Activated CD4-positive, alpha-beta T cell treated with anti-CD3 and anti-CD28 coated beads, Interleukin-10, Interleukin-2, amounts not matched to agents 100 ng/mL and 50 ng/mL, durations not matched to agents 16 hours and 8 hours (primary cell): ENCODE results near the gene CYP39A1.
A peak's percentile ranks its signal among the peaks of the same experiment; 100 is the strongest.
"Not testable (repeated sequence)": the region's sequence is repeated elsewhere in the genome, so short reads cannot be mapped to it uniquely, and the experiment has no call there.

ENCODE experiments used
- DNase-seq: peaks from one replicate; pipeline ENCODE4 v3.0.0-alpha.2; 2020

CYP39A1 gene

DNA sequence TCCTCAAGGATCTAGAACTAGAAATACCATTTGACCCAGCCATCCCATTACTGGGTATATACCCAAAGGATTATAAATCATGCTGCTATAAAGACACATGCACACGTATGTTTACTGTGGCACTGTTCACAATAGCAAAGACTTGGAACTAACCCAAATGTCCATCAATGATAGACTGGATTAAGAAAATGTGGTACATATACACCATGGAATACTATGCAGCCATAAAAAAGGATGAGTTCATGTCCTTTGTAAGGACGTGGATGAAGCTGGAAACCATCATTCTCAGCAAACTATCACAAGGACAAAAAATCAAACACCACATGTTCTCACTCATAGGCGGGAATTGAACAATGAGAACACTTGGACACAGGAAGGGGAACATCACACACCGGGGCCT, 4.5 kb downstream of the CYP39A1 start:
- not testable (repeated sequence) for DNase-seq

DNA sequence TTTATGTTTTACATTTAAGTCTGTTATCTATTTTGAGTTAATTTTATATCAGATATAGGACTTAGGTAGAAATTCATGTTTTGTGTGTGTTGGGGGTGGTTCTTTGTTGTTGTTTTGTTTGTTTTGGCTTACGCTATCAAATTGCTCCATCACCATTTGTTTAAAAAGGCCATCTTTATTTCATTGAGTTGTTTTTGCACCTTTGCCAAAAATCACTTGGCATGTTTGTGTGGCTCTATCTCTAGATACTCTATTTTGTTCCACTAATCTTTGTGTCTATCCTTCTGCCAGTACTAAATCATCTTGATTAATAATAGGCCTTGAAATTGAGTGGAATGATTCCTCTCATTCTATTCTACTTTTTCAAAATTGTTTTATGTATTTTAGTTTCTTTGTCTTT, 7.4 kb downstream of the CYP39A1 start:
- DNase-seq = no peak

DNA sequence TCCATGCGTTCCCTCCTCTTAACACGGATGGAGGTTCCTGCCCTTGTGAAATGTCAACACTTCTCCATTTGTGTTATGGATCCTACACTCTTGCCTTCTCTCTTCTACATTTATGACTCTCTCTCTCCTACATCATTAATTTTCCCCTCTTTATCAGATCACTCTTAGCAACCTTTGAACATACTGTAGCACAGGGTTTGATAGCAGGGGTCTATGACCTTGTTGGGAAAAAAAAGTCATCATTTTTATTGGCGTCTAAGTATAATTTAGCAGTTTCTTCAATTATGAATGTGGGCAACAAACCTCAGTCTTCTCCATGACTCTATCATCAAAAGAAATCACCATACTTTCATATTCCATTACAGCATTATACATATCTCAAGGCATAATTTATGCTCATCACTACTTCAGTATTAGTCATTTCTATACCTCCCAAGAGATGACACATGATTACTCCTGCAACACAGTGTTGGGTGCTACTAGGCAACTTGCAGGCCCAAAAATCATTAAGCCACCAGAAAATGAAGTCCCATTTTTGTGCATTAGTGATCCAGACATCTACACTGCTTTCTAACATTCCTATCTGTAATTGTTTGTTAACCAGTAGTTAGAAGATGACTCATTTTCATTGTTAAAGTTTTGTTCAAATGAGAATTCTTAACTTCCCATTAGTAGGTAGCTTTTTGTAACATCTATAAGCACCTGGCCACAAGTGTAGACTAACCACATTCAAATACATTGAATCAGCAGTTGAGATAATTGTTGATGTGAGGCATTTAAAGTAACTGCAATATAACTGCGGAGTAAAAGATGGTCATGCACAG, 9.5 kb downstream of the CYP39A1 start:
- peak; percentile 46 for DNase-seq

DNA sequence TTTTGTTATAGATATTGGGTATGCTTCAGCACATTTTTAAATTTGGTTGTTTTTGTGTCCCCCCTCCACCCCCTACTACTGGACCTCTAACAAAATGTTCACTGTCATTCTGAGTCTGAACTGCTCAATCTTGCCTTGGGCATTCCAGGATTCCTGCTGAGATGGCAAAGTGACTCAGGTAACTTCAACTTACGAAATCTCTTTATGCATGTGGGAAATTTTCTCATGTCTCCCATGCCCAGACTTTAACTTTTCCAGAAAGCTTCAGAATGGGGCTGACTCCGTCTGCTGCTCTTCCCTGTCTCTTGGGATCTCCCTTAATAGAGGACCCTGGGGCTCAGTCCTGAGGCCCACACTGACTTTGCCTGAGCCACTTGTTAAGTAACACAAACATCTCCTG, 14.0 kb downstream of the CYP39A1 start:
- DNase-seq = no peak

DNA sequence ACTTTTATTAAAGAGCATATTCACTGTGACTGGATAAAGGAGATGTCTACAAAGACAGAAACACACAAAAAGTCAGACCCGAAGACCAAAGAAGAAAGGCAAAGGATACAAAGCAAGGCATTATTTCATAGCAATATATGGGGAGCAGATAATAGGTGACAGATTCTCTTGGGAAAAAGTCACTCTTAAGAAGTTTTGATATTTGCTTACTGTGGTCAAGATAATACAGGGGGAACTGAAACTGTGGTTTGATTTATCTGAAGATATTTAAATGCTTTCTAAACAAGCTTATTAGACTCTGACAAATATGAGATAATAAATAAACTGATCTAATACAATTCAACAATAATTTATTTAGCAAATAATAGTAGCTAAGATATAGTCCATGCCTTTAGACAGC, 14.7 kb downstream of the CYP39A1 start:
- no peak for DNase-seq

DNA sequence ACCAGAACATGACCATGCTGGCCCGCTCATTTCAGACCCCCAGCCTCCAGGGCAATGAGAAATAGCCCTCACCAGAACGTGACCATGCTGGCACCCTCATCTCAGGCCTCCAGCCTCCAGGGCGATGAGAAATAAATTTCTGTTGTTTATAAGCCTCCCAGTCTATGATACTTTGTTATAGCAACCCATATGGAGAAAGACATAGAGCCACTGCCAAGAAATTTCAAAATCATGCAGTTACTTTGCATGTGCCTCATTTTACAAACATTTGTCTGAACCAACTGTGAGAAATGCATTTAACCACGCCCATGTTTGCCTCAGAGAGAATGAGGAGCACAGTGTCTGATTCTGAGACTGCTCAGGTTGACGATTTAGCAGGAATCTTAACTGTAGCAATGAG, 15.5 kb downstream of the CYP39A1 start:
- DNase-seq = no peak

DNA sequence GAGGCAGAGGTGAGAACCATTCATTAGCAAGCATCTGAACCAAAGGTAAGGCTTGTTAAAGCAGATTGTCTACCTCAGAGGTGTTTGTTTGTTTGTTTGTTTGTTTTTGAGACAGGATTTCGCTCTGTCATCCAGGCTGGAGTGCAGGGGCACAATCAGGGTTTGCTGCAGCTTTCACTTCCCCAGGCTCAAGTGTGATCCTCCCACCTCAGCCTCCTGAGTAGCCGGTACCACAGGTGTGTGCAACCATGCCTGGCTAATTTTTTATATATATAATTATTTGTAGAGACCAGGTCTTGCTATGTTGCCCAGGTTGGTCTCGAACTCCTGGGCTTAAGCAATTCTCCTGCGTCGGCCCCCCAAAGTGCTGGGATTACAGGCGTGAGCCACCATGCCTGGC, 17.2 kb downstream of the CYP39A1 start:
- DNase-seq = no peak

DNA sequence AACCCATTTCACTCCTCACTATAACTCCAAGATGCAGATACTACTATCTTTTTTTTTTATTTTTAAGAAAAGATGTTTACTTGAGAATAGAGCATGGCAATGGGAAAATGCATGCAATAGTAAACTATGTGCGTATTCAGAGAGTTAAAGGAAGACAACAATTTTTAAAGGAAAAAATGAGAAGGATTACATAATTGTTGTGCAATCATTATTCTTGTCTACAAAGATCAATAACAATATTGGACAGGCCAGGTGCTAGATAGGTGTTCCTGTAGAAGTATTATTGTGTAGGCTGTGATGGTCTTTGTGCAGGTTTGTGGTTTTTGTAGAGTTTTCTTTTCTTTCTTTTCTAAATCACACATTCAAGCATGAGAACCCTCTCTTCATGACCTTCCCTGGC, 20.6 kb downstream of the CYP39A1 start:
- no peak for DNase-seq

DNA sequence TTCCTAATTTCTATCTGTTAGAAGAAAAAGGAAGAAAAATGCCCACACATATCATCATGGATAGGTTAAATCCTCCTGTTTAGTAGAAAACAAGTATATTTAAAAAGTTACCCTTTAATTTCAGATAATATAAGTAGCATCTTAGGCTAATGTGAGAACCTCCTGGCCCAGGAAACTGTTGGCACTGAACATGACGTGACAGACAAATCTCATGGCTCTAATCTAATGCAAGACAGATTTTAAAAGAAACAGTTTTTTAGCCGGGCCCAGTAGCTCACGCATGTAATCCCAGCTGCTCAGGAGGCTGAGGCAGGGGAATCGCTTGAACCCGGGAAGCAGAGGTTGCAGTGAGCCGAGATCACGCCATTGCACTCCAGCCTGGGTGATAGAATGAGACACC, 22.9 kb downstream of the CYP39A1 start:
- no peak for DNase-seq

DNA sequence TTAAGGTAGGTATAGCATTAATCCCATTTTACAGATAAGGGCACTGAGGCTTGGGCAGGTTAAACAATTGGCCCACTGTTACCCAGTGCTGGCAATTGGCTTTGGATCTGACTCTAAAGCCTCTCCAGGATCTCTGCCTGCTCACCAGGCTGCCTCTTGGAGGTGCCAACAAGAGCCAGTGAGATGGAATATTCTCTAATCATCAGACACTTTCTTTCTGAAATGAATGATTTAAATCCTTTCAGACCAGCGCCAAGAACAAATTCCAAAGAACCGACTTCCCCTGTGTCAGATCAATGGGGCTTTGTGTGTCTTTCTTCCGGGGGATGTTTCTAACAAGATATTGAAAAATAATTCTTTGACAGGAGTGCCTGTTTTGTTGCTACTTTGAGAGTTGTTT, 23.6 kb downstream of the CYP39A1 start:
- no peak for DNase-seq

DNA sequence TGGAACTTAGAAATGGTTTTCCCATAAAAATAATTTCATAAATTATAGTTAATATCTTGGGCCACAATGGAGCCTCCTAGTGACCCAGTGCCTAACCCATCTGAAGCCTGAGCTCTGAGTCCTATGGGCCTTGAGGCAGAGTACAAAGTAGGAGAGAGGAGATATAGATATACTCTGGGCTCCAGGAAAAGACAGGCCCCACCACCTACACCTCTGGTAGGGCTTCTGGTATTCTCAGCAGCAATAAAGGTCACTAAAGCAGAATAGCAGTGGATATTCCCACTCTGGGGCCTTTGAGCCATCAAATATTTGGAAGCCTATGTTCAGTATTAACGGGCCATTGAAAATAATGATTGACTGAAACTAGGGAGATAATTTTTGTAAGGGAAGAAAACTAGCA, 24.1 kb downstream of the CYP39A1 start:
- DNase-seq = no peak

DNA sequence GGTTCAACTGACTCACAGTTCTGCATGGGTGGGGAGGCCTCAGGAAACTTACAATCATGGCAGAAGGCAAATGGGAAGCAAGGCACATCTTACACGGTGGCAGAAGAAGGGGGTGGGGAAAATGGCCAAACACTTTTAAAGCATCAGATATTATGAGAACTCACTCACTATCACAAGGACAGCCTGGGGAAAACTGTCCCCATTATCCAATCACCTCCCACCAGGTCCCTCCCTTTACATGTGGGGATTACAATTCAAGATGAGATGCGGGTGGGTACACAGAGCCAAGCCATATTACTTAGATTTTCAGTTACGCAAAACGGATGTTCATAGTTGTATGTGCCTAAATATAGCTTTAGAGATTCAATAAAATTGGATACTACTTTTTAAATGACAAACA, 25.6 kb downstream of the CYP39A1 start:
- DNase-seq = no peak

DNA sequence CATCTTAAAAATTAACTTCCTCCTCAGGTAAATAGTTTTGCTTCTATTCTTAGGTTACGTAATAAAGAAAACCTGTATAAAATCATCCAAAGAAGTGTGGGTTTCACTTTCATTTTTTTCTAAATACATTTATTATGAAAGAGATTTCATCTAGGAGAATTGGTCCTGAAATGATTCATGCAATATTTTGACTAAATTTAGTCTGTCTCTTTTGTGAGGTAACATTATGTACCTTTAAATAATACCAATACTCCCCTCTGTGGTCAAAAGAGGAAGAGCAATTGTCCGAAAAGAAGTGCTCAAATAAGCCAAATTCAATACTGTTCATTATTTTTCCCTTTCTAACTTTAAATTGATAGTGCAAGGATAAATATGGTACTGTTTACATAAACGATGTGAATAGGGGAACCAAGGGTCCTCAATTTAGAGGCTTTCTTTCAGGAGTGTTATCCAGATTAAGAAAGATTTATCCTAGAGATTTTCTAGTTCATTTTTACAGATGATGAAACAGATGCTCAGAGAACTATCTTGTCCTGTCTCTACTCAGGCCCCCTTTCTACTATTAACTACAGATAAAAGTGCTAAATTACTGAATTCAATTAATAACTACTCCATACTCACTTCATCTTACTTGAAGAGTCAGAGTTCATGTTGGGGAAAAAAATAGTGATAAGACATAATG, 26.2 kb downstream of the CYP39A1 start:
- DNase-seq = peak; percentile 67

DNA sequence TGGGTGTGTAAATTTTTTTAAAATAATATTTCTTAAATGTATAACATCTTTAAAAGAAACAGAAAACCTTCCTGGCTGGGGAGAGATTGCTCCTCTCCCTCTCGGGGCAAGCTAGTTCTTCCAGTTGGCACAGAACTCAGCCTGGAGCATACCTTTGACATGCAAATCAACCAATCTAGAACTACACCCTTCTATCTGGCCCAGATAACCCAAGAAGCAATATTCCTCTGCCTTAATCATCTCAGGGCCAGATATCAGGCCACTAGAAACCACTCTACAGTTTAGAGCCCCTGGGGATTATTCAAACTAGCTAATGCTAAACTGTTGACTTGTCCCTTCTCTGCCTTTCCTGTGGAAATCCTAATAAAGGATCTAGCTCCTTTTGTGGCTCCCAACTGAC, 33.9 kb downstream of the CYP39A1 start:
- DNase-seq = no peak

DNA sequence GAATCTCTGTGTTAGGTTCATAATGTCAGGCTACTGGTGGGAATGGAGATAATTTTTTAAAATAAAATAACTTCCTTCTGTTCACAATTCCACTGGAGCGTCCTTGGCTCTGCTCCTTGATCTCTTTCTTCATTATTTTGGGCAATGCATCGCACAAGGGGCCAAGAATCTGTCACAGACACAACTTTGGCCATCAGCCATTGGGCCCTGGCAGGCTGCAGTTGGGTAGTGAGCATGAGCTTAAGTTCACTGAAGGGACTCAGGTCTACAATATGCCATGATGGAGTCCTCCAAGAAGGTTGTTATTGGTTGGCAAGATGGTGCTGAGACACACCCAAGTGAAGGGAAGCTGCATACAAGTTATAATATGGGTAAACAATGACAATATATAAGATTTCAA, 40.0 kb downstream of the CYP39A1 start:
- no peak for DNase-seq

DNA sequence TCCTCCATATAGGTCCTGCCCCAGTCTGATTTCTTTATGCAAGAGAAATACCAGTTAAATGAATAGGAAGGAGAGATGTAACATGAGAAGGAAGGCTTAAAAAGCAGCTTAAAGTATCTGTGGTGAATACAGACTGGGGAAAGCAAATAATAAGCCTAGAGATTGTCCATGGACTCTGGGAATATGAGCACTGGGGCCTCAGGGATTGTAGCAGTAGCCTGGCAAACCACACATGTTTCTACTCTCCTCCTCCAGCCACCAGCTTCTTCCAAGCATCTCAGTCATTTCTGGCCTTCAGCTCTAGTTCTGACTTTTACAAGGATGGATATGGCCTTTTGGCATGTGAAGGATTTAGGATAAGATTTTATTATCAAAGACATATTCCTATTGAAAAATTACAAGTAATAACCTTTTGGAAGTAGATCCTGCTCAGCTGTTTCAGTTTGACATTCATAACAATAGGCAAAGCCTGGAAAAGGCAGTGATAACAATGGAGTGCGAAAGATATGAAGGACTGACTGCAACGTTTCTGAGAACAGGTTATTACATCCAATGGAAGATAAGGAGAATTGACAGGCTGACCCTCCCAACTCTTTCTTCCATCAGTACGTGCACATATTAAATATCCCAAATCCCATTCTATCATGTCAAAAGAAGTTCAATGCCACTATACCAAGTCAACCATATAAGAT, 41.6 kb downstream of the CYP39A1 start:
- no peak for DNase-seq

DNA sequence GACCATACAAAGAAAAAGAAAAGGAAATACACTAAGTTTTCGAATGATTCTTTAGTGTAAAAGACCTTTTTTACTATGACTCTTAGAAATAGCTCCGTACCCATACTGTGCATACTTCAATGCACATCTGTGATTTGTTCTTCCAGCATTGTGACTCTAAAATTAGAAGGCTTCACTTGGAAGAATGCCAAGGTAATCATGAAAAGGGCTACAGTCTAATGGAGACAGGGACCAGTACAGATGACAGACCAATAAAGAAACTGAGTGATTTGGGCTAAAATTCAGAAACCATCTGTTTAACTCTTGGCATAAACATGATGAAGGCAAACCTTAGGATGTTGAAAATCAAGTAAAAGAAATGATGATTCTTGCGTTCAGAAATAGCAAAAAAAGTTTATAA, 46.3 kb downstream of the CYP39A1 start:
- DNase-seq = no peak

DNA sequence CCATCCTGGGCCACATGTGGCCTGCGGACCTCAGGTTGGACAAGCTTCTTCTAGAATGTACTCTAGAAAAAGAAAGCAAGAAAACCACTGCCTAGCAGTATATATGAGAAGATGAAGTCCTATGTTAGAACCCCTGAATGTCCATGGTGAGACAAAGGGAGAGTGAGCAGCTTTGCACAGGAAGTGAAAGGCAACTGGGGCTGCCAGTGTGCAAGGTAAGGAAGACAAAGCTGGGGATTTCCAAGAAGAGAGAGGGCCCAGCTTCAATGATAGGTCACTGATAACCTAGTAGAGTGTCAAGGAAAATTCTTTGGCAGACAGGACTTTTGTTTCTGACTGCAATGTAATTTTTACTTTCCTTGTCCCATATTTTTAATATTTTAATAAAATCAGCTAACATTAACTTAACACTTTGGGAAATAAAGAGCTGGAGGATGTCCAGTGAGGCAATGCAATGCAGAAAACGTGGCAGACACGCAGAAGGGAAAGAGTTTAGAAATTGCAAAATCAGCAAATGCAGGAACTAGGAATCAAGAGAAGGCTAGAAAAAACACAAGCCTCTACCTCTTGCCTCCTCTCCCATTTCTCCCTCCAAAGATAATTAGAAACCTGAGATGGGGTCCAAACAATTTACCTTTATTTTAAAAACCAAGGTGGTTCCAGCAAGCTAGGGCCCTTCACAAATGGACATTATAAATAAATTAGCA, 47.4 kb downstream of the CYP39A1 start:
- DNase-seq = no peak

DNA sequence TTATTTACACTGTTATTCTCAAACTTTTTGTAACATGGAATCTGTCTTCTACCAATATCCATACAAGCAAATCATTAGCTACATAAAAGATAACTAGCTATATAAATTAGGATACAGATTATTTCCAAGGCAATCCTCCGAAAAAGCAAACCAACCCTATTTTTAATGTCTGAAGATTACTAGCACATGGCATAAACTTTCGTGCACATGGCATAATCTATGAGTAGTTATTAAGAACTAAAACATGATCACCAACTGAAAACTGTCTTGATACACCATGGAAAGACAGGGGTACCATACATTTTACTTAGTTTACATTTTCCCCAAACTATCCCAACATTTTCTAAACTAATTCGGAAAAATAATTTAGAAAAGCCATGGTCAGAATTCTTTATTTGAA, 54.4 kb downstream of the CYP39A1 start:
- no peak for DNase-seq

DNA sequence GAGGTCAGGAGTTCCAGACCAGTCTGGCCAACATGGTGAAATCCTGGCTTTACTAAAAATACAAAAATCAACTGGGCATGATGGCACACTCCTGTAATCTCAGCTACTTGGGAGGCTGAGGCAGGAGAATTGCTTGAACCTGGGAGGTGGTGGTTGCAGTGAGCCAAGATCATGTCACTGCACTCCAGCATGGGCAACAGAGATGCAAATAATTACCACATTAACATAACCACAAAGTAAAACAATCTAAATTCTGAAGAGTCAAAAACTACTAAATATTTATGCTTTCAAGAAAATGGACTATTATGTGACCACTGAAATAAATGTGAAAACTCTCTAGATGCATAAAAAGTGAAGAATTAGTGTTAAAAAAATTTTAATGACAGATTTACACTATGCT, 59.9 kb downstream of the CYP39A1 start:
- DNase-seq = no peak

DNA sequence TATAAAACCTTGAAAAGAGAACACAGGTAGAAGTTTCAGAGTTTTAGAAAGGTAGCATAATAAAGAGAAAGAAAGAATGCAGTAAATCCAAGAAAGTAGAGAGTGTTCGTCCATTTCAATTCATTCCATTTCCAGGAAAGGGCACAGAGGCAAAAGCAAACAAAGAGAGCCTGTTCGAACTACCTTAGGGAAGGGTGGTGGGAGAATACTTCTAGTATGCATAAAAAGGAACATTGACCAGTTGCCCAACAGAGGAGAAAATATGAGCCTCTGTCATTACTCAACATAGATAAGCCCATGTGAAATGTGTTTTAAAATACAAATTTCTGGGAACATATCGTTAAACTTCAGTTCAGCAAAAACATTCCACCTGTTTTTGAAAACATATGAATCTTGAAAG, 60.6 kb downstream of the CYP39A1 start:
- DNase-seq = no peak

DNA sequence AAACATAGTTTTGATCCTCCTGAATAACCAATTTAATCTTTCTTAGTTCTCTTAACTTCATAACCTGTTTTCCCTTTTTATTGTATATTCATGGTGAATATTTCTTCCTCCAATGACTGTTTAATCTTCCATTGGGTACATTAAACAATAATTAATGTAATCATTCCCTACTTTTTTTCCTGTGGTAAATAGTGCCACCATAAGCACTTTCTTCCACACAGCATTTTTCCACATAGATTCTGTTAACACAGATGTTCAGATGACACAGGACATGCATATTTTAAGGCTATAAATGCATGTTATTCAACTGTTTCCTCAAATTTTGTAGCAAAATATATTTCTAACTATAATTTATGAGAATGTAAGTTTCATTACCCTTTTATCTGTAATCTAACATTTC, 61.9 kb downstream of the CYP39A1 start:
- no peak for DNase-seq

DNA sequence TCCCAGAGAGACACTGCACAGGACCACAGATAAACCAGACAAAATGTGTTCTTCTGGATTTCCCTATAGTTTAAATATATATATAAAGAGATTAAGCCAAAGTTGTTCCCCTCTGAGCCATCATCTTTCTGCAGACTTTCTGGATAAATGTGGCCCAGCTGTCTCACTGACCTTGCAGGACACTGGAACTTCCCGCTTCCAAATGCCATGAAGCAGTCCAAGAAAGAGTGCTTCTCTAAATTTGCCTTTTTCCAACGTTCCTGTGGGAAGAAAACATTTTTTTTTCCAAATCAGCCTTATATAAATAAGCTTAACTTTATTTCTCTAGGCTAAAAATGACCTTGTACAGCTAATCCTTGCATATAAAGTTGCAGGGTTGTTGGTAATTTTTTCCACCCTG, 65.7 kb downstream of the CYP39A1 start:
- DNase-seq = no peak

DNA sequence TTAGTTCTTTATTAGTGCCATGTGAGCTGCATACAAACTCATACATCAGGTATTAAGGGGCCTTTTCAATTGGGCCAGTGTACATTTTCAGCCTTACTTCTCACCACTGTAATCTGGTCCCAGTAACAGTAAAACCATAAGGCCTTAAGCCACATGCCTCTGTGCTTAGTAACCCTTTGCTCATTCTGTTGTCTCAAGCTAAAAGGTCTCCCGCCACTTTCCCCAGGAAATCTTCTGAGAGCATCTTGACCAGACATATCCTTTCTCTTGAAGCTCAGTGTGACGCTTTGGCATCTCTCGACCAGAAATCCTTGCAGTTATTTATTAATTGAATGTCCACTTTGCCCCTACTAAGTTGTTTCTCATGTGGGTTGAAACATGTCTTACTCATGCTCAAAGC, 68.0 kb downstream of the CYP39A1 start:
- DNase-seq = no peak
